Sigmoid colon (tissue), 7 donors: ENCODE measurements around the gene CCDC47. TPM values are rescaled to one million over a fixed set of nuclear protein-coding genes. Genes with fewer than 3 reads are reported as not detected.
"Not testable (repeated sequence)": the region's sequence is repeated elsewhere in the genome, so short reads cannot be mapped to it uniquely, and the experiment has no call there.

Experiments
- DNase-seq: peaks from one replicate; pipeline ENCODE4 v3.0.0-alpha.2; 2019
- H3K27ac ChIP-seq, 4 donors: fragments of 200-600 bp; sonication (generic); one replicate each; pipeline ENCODE4 v1.5.1; 2016 to 2019; ENCODE audit warnings: mild to moderate bottlenecking in 1 of 4
- H3K27me3 ChIP-seq, 3 donors: fragments of 200-600 bp; sonication (generic); one replicate each; pipeline ENCODE4 v1.5.1; 2019; ENCODE audit warnings: mild to moderate bottlenecking in 1 of 3
- H3K36me3 ChIP-seq, 4 donors: fragments of 200-600 bp; sonication (generic); one replicate each; pipeline ENCODE4 v1.5.1; 2016 to 2019
- H3K4me1 ChIP-seq, 4 donors: fragments of 200-600 bp; sonication (generic); one replicate each; pipeline ENCODE4 v1.5.1; 2017 to 2019
- H3K4me3 ChIP-seq, 4 donors: fragments of 200-600 bp; sonication (generic); one replicate each; pipeline ENCODE4 v1.5.1; 2017 to 2019; ENCODE audit warnings: mild to moderate bottlenecking in 2 of 4, moderate library complexity in 1 of 4
- H3K9me3 ChIP-seq, 4 donors: fragments of 200-600 bp in 3 of 4; sonication (generic) in 3 of 4; one replicate each; pipeline versions ENCODE4 v1.5.1 to v1.6.1; 2013 to 2019
- EP300 ChIP-seq, 4 donors: sonication (generic); formaldehyde crosslinking; IDR thresholded peaks; one replicate each; pipeline ENCODE4 v1.6.1; 2017; ENCODE audit warnings: antibody characterized with exemption in 4 of 4
- POLR2A ChIP-seq, 2 donors: fragments of 450-650 bp; IDR thresholded peaks; one replicate each; pipeline ENCODE4 v1.6.1; 2016; ENCODE audit warnings: antibody characterized with exemption in 2 of 2, mild to moderate bottlenecking in 2 of 2, moderate library complexity in 2 of 2
- POLR2AphosphoS5 ChIP-seq, 4 donors: sonication (generic); formaldehyde crosslinking; IDR thresholded peaks; one replicate each; pipeline ENCODE4 v1.6.1; 2017; ENCODE audit warnings: antibody characterized with exemption in 4 of 4
- WGBS, 2 donors: extraction: QIAGEN DNeasy Blood & Tissue Kit; methylation state at CpG; one replicate each; pipeline ENCODE4 v1.1.7; 2013; 5-methylcytosine and 5-hydroxymethylcytosine counted together
- intact Hi-C: fragments of 100-400 bp; cut with DNase I; formaldehyde crosslinking; loops from one replicate; pipeline ENCODE4 v1.15.1; 2023
- polyA plus RNA-seq, 3 donors: library from polyadenylated mRNA; stranded (reverse); fragments of 200-250 nt; gene quantifications; one replicate each; pipeline ENCODE4 v1.2.3, GENCODE V29; 2013
- total RNA-seq, 4 donors: library from RNA; depleted of rRNA; stranded (reverse); fragments of >200 nt; gene quantifications; one replicate each; pipeline ENCODE4 v1.1.0, GENCODE V29; 2016
- TF ChIP-seq, protein P1 (sequence below), 4 experiments: fragments of 450-650 bp in 3 of 4; fragments of 200-600 bp in 1 of 4; IDR thresholded peaks; one replicate each; pipeline ENCODE4 v1.5.1; 2016 to 2019; ENCODE audit warnings: antibody characterized with exemption in 4 of 4, mild to moderate bottlenecking in 3 of 4, moderate library complexity in 2 of 4
- donor health status: healthy with polysubstance abuse.
- donor health status: Bipolar disorder and iron deficiency.
- donor health status: healthy.

CCDC47 gene
- total and polyA plus RNA-seq, 7 donors, result 12.0 to 65.4 (median 39.9) TPM

GRCh38 chr17:63798572-63799106, 25.2 kb upstream of the CCDC47 start:
- WGBS, 2 donors, result 93 to 96% methylated on average over 3 of the region's 3 CpGs
- Histone ChIP-seq H3K36me3 (peaks cover 52 to 100% (median 71%) of the 10 kb centered on the region in 4 donors), H3K27ac (no peak overlapping the region), H3K27me3 (no peaks in the 10 kb centered on the region), H3K4me3 (no peak overlapping the region), H3K9me3 (no peaks in the 10 kb centered on the region), H3K4me1 (no peaks in the 10 kb centered on the region)
- TF ChIP-seq EP300 (IDR thresholded peaks at IDR 0.05), result no peak
- TF ChIP-seq POLR2AphosphoS5 (IDR thresholded peaks at IDR 0.05), result no peak
- TF ChIP-seq, protein P1, sequence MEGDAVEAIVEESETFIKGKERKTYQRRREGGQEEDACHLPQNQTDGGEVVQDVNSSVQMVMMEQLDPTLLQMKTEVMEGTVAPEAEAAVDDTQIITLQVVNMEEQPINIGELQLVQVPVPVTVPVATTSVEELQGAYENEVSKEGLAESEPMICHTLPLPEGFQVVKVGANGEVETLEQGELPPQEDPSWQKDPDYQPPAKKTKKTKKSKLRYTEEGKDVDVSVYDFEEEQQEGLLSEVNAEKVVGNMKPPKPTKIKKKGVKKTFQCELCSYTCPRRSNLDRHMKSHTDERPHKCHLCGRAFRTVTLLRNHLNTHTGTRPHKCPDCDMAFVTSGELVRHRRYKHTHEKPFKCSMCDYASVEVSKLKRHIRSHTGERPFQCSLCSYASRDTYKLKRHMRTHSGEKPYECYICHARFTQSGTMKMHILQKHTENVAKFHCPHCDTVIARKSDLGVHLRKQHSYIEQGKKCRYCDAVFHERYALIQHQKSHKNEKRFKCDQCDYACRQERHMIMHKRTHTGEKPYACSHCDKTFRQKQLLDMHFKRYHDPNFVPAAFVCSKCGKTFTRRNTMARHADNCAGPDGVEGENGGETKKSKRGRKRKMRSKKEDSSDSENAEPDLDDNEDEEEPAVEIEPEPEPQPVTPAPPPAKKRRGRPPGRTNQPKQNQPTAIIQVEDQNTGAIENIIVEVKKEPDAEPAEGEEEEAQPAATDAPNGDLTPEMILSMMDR (IDR thresholded peaks at IDR 0.05), result no peak
- TF ChIP-seq POLR2A (IDR thresholded peaks at IDR 0.05), result no peak
- DNase-seq, result no peak
- intact Hi-C loops, result no loop called here

GRCh38 chr17:63796375-63796774, 23.0 kb upstream of the CCDC47 start:
- H3K4me1 ChIP-seq, H3K27me3 ChIP-seq, DNase-seq, H3K4me3 ChIP-seq, H3K9me3 ChIP-seq, intact Hi-C loops, H3K27ac ChIP-seq: not testable (repeated sequence)
- WGBS, 2 donors, result 91 to 95% methylated on average over 10 of the region's 10 CpGs
- H3K36me3 ChIP-seq, result peaks cover 48 to 100% (median 68%) of the 10 kb centered on the region in 4 donors

DNA sequence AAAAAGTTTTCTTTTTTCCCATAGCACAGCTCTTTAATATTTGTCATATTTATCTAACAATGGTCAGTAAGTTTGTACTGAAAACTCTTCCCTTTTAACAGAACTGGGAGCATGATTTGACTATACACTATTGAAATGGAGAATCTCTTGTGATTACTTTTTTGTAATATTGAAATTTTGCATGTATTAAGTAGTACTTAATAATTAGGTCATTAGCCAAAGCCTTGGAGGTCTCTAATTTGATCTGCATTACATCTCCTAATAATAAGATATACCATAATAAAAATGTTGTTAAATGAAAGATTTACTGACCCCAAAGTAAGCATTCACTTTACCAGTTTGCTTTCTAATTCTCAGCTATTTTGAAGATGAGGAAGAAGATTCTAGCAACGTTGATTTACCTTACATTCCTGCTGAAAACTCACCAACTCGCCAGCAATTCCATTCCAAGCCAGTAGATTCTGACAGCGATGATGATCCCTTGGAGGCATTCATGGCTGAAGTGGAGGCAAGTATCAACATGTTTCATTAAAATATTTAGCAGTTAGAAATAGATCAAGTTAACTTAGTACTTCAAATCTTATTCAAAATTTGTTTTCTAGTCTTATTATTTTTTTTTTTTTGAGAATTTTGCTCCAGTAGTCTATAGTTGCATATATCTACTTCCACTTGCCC, 18.8 kb upstream of the CCDC47 start:
- Histone ChIP-seq H3K4me3 (no peak overlapping the region), H3K9me3 (no peaks in the 10 kb centered on the region), H3K4me1 (no peaks in the 10 kb centered on the region), H3K36me3 (peaks cover 32 to 98% (median 66%) of the 10 kb centered on the region in 4 donors), H3K27me3 (no peaks in the 10 kb centered on the region), H3K27ac (no peak overlapping the region)
- no peak for TF ChIP-seq POLR2A (IDR thresholded peaks at IDR 0.05)
- TF ChIP-seq, protein P1 (IDR thresholded peaks at IDR 0.05), result no peak
- TF ChIP-seq POLR2AphosphoS5 (IDR thresholded peaks at IDR 0.05), result no peak
- TF ChIP-seq EP300 (IDR thresholded peaks at IDR 0.05), result no peak
- no peak for DNase-seq
- 78 to 88% methylated on average over 3 of the region's 3 CpGs for WGBS, 2 donors
- intact Hi-C loops, result no loop called here

DNA sequence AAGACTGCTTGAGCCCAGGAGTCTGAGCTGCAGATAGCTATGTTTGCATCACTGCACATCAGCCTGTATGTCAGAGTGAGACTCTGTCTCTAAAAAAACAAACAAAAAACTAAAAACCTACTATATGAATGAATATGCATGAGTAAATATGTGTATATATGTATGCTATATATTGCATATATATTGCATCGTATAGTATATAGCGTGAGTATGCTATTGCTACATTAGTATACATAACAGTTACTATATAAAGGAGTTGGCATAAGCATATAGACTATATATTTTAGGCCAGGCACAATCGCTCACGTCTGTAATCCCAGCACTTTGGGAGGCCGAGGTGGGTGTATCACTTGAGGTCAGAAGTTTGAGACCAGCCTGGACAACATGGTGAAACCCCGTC, 16.7 kb upstream of the CCDC47 start:
- 94% methylated on average over 6 of the region's 6 CpGs for WGBS, 2 donors
- DNase-seq, result no peak
- H3K4me1 ChIP-seq, result peaks cover 0 to 9% (median 2%) of the 10 kb centered on the region in 4 donors
- no peaks in the 10 kb centered on the region for H3K9me3 ChIP-seq
- TF ChIP-seq POLR2AphosphoS5 (IDR thresholded peaks at IDR 0.05) (no peak), EP300 (IDR thresholded peaks at IDR 0.05) (no peak), POLR2A (IDR thresholded peaks at IDR 0.05) (no peak)
- TF ChIP-seq, protein P1 (IDR thresholded peaks at IDR 0.05), result no peak
- no peak overlapping the region for H3K4me3 ChIP-seq
- H3K27ac ChIP-seq, result no peak overlapping the region
- intact Hi-C loops, result no loop called here
- H3K36me3 ChIP-seq, result peaks cover 25 to 83% (median 57%) of the 10 kb centered on the region in 4 donors
- H3K27me3 ChIP-seq, result no peaks in the 10 kb centered on the region

DNA sequence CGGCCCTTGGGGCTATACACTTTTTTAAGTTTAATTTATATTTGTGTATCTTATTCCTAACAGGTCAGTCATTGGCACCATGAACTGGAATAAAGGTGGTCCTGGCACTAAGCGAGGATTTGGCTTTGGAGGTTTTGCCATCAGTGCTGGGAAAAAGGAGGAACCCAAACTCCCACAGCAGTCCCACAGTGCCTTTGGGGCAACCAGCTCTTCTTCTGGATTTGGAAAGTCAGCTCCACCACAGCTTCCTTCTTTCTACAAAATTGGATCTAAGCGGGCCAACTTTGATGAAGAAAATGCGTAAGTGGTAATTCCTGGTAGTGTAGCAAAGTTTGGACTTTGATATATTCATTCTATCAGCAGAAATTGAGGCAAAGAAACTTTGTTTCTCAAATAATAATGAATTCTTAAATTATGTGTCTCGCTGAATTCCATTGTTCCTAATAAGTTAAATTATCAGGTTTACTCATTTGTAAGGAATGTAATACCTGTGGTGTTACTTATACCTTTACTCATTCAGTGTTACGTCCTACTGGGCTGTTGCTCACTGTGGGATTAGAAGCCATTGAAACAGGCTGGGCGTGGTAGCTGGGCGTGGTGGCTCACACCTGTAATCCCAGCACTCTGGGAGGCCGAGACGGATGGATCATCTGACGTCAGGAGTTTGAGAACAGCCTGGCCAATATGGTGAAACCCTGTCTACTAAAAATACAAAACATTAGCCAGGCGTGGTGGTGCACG, 13.7 kb upstream of the CCDC47 start:
- intact Hi-C loops, result no loop called here
- peaks cover 14 to 64% (median 37%) of the 10 kb centered on the region in 4 donors for H3K36me3 ChIP-seq

More for the DNA sequence above, 13.7 kb upstream of the CCDC47 start:
- peaks cover 0 to 16% (median 13%) of the 10 kb centered on the region in 4 donors for H3K4me1 ChIP-seq
- TF ChIP-seq EP300 (IDR thresholded peaks at IDR 0.05) (no peak), POLR2AphosphoS5 (IDR thresholded peaks at IDR 0.05) (no peak)
- TF ChIP-seq, protein P1 (IDR thresholded peaks at IDR 0.05), result no peak
- WGBS, 2 donors, result 88 to 95% methylated on average over 13 of the region's 13 CpGs
- no peak for DNase-seq
- H3K27me3 ChIP-seq, result no peaks in the 10 kb centered on the region
- no peaks in the 10 kb centered on the region for H3K9me3 ChIP-seq
- no peak overlapping the region for H3K27ac ChIP-seq
- H3K4me3 ChIP-seq, result no peak overlapping the region
